GM12875 (cell line): ENCODE measurements around the gene PLEK2.
"Not testable (repeated sequence)": the region's sequence is repeated elsewhere in the genome, so short reads cannot be mapped to it uniquely, and the experiment has no call there.

Source experiments
- H3K4me3 ChIP-seq: one replicate; pipeline ENCODE4 v1.5.1; 2011; ENCODE audit warnings: low read depth, low read length, control low read depth
- CTCF ChIP-seq: IDR thresholded peaks from 2 replicates; pipeline ENCODE4 v1.5.1; 2011; ENCODE audit warnings: low read depth, mild to moderate bottlenecking, control low read depth, inconsistent platforms, low read length, moderate library complexity, borderline replicate concordance; ENCODE audit not compliant: insufficient read depth

The PLEK2 gene

GRCh38 chr14:67421356-67422224 is 9.6 kb upstream of the PLEK2 start:
- no peak for TF ChIP-seq CTCF
- no peak overlapping the region for H3K4me3 ChIP-seq

DNA sequence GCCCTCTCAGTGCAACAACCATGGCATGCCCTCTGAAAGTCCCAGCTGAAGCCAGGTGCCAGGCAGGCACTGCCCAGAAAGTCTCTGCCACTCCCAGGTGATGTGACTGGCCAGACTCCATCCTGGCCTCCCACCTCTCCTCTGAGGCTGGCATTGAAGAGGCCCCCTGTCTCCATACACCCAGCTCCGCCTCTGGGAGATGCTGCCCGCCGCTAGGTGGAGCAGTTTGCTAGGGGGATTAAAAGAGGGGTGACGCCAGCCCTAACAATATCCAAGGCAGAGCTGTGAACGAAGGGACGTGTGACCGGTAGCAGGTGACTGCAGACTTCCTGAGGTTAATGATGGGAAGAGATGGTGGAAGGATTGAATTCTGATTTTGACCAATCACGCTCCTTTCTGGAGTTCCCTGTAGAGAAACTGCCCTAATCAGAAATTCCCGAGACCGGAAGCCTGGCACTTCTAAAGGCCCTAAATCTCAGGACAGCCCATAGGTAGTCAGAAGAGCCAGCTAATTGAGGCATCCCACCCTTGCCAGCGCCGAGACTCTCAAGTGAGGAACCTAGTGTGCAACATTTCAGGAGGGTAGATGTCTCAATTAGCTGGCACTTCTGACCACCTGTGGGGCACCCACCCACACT is 8.3 kb upstream of the PLEK2 start:
- no peak overlapping the region for H3K4me3 ChIP-seq
- TF ChIP-seq CTCF: peak; percentile 77

- H3K4me3 ChIP-seq: no peak overlapping the region
- TF ChIP-seq CTCF: no peak
Observed at GRCh38 chr14:67418401-67419191, 6.6 kb upstream of the PLEK2 start.

DNA sequence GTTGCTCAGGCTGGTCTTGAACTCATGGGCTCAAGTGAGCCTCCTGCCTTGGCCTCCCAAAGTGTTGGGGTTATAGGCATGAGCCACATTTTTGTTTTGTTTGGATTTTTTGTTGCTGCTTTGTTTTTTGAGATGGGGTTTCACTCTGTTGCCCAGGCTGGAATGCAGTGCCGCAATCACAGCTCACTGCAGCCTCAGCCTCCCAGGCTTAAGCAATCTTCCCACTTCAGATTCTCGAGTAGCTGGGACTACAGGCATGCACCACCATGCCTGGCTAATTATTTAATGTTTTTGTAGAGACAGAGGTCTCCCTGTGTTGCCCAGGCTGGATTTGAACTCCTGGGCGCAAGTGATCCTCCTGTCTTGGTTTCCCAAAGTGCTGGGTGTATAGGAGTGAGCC is 5.7 kb upstream of the PLEK2 start:
- H3K4me3 ChIP-seq: no peak overlapping the region
- TF ChIP-seq CTCF: no peak

- no peak overlapping the region for H3K4me3 ChIP-seq
- TF ChIP-seq CTCF: no peak
Observed at GRCh38 chr14:67416810-67417209, 4.8 kb upstream of the PLEK2 start.

DNA sequence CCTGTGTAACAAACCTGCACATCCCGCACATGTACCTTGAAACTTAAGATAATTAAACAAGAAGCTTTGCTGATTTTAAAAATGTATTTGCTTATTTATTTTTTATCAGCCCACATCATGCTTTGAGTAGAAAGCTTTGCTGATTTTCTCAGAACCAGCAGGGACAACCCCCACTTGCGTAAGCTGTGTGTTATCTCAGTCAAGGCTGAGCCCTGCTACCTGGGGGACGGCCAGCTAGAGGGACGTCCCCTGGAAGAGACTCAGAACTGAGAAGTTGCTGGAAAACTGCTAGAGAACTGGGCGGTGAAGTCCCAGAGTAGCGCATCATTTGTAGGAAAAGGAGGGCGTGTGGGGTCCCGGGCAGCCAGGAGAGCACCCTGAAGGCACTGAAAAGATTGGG is 4.1 kb upstream of the PLEK2 start:
- TF ChIP-seq CTCF: no peak
- H3K4me3 ChIP-seq: no peak overlapping the region

- not testable (repeated sequence) for H3K4me3 ChIP-seq
Observed at GRCh38 chr14:67415610-67416009, 3.6 kb upstream of the PLEK2 start.
